ENCODE data around the gene CNTN3.

- TF ChIP-seq CTCF (conservative IDR thresholded peaks at IDR 0.05; ENCODE audit: low read depth, low read length) (no peak), EZH2 (IDR thresholded peaks at IDR 0.05; ENCODE audit: low read length, unreplicated experiment) (no peak), EZH2phosphoT487 (IDR thresholded peaks at IDR 0.05; ENCODE audit: borderline replicate concordance, low read length) (no peak)
Observed at GRCh38 chr3:74614107-74614967, at the start of gene CNTN3.

Measured in PC-3 (cell line).